ENCODE results near the gene FAM3D.

- TF ChIP-seq CTCF (IDR thresholded peaks at IDR 0.05) (no peak), POLR2A (IDR thresholded peaks at IDR 0.05) (no peak)
Observed at GRCh38 chr3:58627570-58627885, 39.0 kb downstream of the FAM3D start.
